ENCODE measurements around the gene VEGFA. TPM values are rescaled to one million over a fixed set of nuclear protein-coding genes. Genes with fewer than 3 reads are reported as not detected.

The VEGFA gene
- total RNA-seq, 1 experiment from 2014 or later = 146 TPM

GRCh38 chr6:43781941-43782704, 12.1 kb downstream of the VEGFA start:
- Histone ChIP-seq H3K36me3 (ENCODE audit: insufficient read depth, low read length) (peaks cover 26% of the 10 kb centered on the region), H3K79me2 (ENCODE audit: low read length) (no peaks in the 10 kb centered on the region), H4K20me1 (ENCODE audit: insufficient read depth, low read depth, low read length) (peaks cover 5% of the 10 kb centered on the region; the same call in 1 of the 2 replicates)

DNA sequence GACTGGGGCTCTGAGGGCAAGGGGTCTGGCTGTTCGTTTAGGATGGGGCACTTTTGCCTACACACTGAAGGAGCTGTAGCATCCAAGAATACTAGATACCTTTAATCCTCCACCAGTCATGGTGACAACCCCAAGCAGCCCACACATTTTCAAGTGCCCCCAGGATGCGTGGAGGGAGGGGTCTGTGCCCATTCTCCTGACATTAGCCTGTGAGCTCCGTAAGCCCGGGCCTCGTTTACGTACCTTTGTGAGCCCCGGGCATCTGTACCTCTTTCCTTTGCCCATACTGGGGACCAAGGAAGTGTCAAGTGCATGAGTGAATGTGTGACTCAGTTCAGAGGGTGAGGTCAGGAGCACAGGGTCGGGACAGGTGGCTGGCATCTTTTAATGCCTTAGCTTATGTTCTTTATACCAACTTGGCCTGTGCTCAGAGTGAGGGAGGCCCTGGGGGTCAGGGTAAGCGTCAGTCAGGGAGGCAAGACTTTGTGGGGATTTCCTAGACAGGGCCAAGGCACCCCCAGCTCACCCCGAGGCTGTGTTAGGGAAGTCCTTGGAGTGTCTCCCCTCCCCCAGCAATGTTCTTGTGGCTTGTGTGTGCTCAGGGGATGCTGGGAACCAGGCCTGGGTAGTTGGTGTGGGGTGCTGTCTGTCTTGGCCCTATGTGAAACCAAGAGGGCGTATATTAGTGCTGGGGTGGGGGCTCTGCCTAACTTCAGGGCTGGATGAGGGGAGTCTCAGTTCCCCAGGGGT, 12.9 kb downstream of the VEGFA start:
- Histone ChIP-seq H3K36me3 (ENCODE audit: insufficient read depth, low read length) (peaks cover 19% of the 10 kb centered on the region), H3K27me3 (ENCODE audit: low read length) (no peaks in the 10 kb centered on the region), H2AFZ (ENCODE audit: low read length) (no peak overlapping the region), H3K9me2 (replicated peaks; ENCODE audit: insufficient read depth, low read length) (no peaks in the 10 kb centered on the region), H3K4me1 (ENCODE audit: low read length) (no peaks in the 10 kb centered on the region), H3K9ac (ENCODE audit: low read length) (no peak overlapping the region), H4K20me1 (ENCODE audit: insufficient read depth, low read depth, low read length) (peaks cover 1% of the 10 kb centered on the region; the same call in 1 of the 2 replicates), H3K9me3 (ENCODE audit: low read length) (no peaks in the 10 kb centered on the region), H3K4me2 (ENCODE audit: low read depth, low read length, poor library complexity, severe bottlenecking) (no peak overlapping the region), H3K79me2 (ENCODE audit: low read length) (no peaks in the 10 kb centered on the region), H3K4me3 (ENCODE audit: low read length) (no peak overlapping the region), H3K27ac (ENCODE audit: low read length) (no peak overlapping the region)
- DNase-seq = no peak

More at GRCh38 chr6:43781941-43782704, 12.1 kb downstream of the VEGFA start:
- no peaks in the 10 kb centered on the region for H3K27me3 ChIP-seq (ENCODE audit: low read length)
- DNase-seq = no peak
- H3K9ac ChIP-seq (ENCODE audit: low read length) = no peak overlapping the region
- no peak overlapping the region for H3K27ac ChIP-seq (ENCODE audit: low read length)
- no peak overlapping the region for H3K4me3 ChIP-seq (ENCODE audit: low read length)
- no peak overlapping the region for H2AFZ ChIP-seq (ENCODE audit: low read length)
- no peaks in the 10 kb centered on the region for H3K9me2 ChIP-seq (replicated peaks; ENCODE audit: insufficient read depth, low read length)
- H3K4me1 ChIP-seq (ENCODE audit: low read length) = no peaks in the 10 kb centered on the region
- H3K4me2 ChIP-seq (ENCODE audit: low read depth, low read length, poor library complexity, severe bottlenecking) = no peak overlapping the region
- no peaks in the 10 kb centered on the region for H3K9me3 ChIP-seq (ENCODE audit: low read length)

DNA sequence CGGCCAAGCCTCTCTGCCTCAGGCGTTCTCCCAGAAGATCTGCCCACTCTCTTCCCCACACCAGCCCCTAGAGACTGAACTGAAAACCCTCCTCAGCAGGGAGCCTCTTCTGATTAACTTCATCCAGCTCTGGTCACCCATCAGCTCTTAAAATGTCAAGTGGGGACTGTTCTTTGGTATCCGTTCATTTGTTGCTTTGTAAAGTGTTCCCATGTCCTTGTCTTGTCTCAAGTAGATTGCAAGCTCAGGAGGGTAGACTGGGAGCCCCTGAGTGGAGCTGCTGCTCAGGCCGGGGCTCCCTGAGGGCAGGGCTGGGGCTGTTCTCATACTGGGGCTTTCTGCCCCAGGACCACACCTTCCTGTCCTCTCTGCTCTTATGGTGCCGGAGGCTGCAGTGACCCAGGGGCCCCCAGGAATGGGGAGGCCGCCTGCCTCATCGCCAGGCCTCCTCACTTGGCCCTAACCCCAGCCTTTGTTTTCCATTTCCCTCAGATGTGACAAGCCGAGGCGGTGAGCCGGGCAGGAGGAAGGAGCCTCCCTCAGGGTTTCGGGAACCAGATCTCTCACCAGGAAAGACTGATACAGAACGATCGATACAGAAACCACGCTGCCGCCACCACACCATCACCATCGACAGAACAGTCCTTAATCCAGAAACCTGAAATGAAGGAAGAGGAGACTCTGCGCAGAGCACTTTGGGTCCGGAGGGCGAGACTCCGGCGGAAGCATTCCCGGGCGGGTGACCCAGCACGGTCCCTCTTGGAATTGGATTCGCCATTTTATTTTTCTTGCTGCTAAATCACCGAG, 14.2 kb downstream of the VEGFA start:
- Histone ChIP-seq H3K4me2 (ENCODE audit: low read depth, low read length, poor library complexity, severe bottlenecking) (no peak overlapping the region), H4K20me1 (ENCODE audit: insufficient read depth, low read depth, low read length) (no peaks in the 10 kb centered on the region)

DNA sequence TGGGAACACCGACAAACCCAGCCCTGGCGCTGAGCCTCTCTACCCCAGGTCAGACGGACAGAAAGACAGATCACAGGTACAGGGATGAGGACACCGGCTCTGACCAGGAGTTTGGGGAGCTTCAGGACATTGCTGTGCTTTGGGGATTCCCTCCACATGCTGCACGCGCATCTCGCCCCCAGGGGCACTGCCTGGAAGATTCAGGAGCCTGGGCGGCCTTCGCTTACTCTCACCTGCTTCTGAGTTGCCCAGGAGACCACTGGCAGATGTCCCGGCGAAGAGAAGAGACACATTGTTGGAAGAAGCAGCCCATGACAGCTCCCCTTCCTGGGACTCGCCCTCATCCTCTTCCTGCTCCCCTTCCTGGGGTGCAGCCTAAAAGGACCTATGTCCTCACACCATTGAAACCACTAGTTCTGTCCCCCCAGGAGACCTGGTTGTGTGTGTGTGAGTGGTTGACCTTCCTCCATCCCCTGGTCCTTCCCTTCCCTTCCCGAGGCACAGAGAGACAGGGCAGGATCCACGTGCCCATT, 15.3 kb downstream of the VEGFA start:
- no peaks in the 10 kb centered on the region for H3K79me2 ChIP-seq (ENCODE audit: low read length)
- H4K20me1 ChIP-seq (ENCODE audit: insufficient read depth, low read depth, low read length) = no peaks in the 10 kb centered on the region

More for the DNA sequence above, 14.2 kb downstream of the VEGFA start:
- no peaks in the 10 kb centered on the region for H3K4me1 ChIP-seq (ENCODE audit: low read length)
- no peak overlapping the region for H2AFZ ChIP-seq (ENCODE audit: low read length)
- no peak overlapping the region for H3K4me3 ChIP-seq (ENCODE audit: low read length)
- no peak overlapping the region for H3K9ac ChIP-seq (ENCODE audit: low read length)
- no peaks in the 10 kb centered on the region for H3K9me2 ChIP-seq (replicated peaks; ENCODE audit: insufficient read depth, low read length)
- no peaks in the 10 kb centered on the region for H3K9me3 ChIP-seq (ENCODE audit: low read length)
- DNase-seq = no peak
- no peaks in the 10 kb centered on the region for H3K79me2 ChIP-seq (ENCODE audit: low read length)
- H3K27me3 ChIP-seq (ENCODE audit: low read length) = no peaks in the 10 kb centered on the region
- H3K36me3 ChIP-seq (ENCODE audit: insufficient read depth, low read length) = peaks cover 6% of the 10 kb centered on the region; the same call in 1 of the 2 replicates
- H3K27ac ChIP-seq (ENCODE audit: low read length) = no peak overlapping the region

DNA sequence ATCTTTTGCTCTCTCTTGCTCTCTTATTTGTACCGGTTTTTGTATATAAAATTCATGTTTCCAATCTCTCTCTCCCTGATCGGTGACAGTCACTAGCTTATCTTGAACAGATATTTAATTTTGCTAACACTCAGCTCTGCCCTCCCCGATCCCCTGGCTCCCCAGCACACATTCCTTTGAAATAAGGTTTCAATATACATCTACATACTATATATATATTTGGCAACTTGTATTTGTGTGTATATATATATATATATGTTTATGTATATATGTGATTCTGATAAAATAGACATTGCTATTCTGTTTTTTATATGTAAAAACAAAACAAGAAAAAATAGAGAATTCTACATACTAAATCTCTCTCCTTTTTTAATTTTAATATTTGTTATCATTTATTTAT, 15.9 kb downstream of the VEGFA start:
- Histone ChIP-seq H2AFZ (ENCODE audit: low read length) (no peak overlapping the region), H3K4me3 (ENCODE audit: low read length) (no peak overlapping the region), H3K36me3 (ENCODE audit: insufficient read depth, low read length) (peaks cover 6% of the 10 kb centered on the region; the same call in 1 of the 2 replicates), H3K27me3 (ENCODE audit: low read length) (no peaks in the 10 kb centered on the region), H3K9me3 (ENCODE audit: low read length) (no peaks in the 10 kb centered on the region), H3K27ac (ENCODE audit: low read length) (no peak overlapping the region), H3K9ac (ENCODE audit: low read length) (no peak overlapping the region), H3K4me1 (ENCODE audit: low read length) (no peaks in the 10 kb centered on the region), H3K4me2 (ENCODE audit: low read depth, low read length, poor library complexity, severe bottlenecking) (no peak overlapping the region), H3K79me2 (ENCODE audit: low read length) (no peaks in the 10 kb centered on the region), H4K20me1 (ENCODE audit: insufficient read depth, low read depth, low read length) (no peaks in the 10 kb centered on the region), H3K9me2 (replicated peaks; ENCODE audit: insufficient read depth, low read length) (no peaks in the 10 kb centered on the region)
- no peak for DNase-seq

More for the DNA sequence above, 15.3 kb downstream of the VEGFA start:
- Histone ChIP-seq H2AFZ (ENCODE audit: low read length) (no peak overlapping the region), H3K9ac (ENCODE audit: low read length) (no peak overlapping the region), H3K9me3 (ENCODE audit: low read length) (no peaks in the 10 kb centered on the region), H3K27me3 (ENCODE audit: low read length) (no peaks in the 10 kb centered on the region), H3K9me2 (replicated peaks; ENCODE audit: insufficient read depth, low read length) (no peaks in the 10 kb centered on the region), H3K27ac (ENCODE audit: low read length) (no peak overlapping the region), H3K4me2 (ENCODE audit: low read depth, low read length, poor library complexity, severe bottlenecking) (no peak overlapping the region), H3K36me3 (ENCODE audit: insufficient read depth, low read length) (peaks cover 6% of the 10 kb centered on the region; the same call in 1 of the 2 replicates), H3K4me1 (ENCODE audit: low read length) (no peaks in the 10 kb centered on the region), H3K4me3 (ENCODE audit: low read length) (no peak overlapping the region)
- DNase-seq = no peak

DNA sequence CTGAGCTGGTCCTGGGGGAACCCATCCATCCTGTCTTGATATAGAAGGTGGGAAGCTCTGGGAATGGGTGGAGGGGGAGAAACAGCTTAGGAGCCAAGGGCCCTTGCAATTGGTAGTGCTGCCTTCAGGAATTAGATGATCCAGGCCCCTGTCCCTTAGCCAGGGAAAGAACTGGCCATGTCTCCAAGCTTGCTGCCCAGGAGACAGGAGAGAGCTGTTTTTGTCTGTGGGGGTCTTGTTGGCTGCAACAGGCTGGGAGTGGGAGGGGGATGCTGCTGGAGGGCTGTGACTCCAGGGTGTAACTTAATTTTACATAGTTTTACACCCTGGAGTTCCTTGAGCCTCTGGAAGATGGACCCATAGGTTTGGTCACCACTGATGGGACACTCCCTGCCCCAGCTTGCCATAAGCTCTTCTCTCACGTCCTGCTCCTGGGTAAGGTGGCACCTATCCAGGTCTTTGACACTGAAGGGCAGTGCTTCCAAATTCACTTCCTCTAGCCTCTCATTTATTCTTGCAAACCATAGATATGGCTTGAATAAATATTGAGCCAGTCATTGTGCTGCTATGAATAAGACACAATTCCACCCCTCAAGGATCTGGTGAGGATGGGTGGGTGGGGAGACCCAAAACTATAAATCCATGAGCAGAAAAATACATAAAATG, 16.8 kb downstream of the VEGFA start:
- Histone ChIP-seq H4K20me1 (ENCODE audit: insufficient read depth, low read depth, low read length) (no peaks in the 10 kb centered on the region), H3K4me2 (ENCODE audit: low read depth, low read length, poor library complexity, severe bottlenecking) (no peak overlapping the region), H3K27me3 (ENCODE audit: low read length) (no peaks in the 10 kb centered on the region), H3K9ac (ENCODE audit: low read length) (no peak overlapping the region), H3K36me3 (ENCODE audit: insufficient read depth, low read length) (peaks cover 6% of the 10 kb centered on the region; the same call in 1 of the 2 replicates), H3K9me3 (ENCODE audit: low read length) (no peaks in the 10 kb centered on the region), H3K4me3 (ENCODE audit: low read length) (no peak overlapping the region), H3K4me1 (ENCODE audit: low read length) (no peaks in the 10 kb centered on the region), H3K79me2 (ENCODE audit: low read length) (no peaks in the 10 kb centered on the region), H2AFZ (ENCODE audit: low read length) (no peak overlapping the region), H3K27ac (ENCODE audit: low read length) (no peak overlapping the region), H3K9me2 (replicated peaks; ENCODE audit: insufficient read depth, low read length) (no peaks in the 10 kb centered on the region)
- DNase-seq = no peak

GRCh38 chr6:43788301-43788700, 18.3 kb downstream of the VEGFA start:
- Histone ChIP-seq H2AFZ (ENCODE audit: low read length) (no peak overlapping the region), H3K4me2 (ENCODE audit: low read depth, low read length, poor library complexity, severe bottlenecking) (no peak overlapping the region), H4K20me1 (ENCODE audit: insufficient read depth, low read depth, low read length) (no peaks in the 10 kb centered on the region), H3K27ac (ENCODE audit: low read length) (no peak overlapping the region), H3K4me3 (ENCODE audit: low read length) (no peak overlapping the region), H3K36me3 (ENCODE audit: insufficient read depth, low read length) (peaks cover 2% of the 10 kb centered on the region; the same call in 1 of the 2 replicates), H3K9me3 (ENCODE audit: low read length) (no peaks in the 10 kb centered on the region), H3K79me2 (ENCODE audit: low read length) (no peaks in the 10 kb centered on the region), H3K9ac (ENCODE audit: low read length) (no peak overlapping the region), H3K4me1 (ENCODE audit: low read length) (no peaks in the 10 kb centered on the region), H3K9me2 (replicated peaks; ENCODE audit: insufficient read depth, low read length) (no peaks in the 10 kb centered on the region), H3K27me3 (ENCODE audit: low read length) (no peaks in the 10 kb centered on the region)
- no peak for DNase-seq

All from Karpas-422 (cell line).